Hematopoietic multipotent progenitor cell treated with erythropoietin and hydrocortisone succinate and interleukin-3 and kit ligand, for 15 days (in vitro differentiated cells): Measurements from ENCODE around the gene TTC17.
A peak's percentile ranks its signal among the peaks of the same experiment; 100 is the strongest.
"Not testable (repeated sequence)": the region's sequence is repeated elsewhere in the genome, so short reads cannot be mapped to it uniquely, and the experiment has no call there.

Source experiments
- DNase-seq: peaks from one replicate; pipeline ENCODE4 v3.0.0-alpha.2; 2015; ENCODE audit warnings: low spot score

The TTC17 gene

GRCh38 chr11:43358801-43359421 lies at the start of gene TTC17:
Gene TTC17, plus strand, starts transcription at chr11:43358920. Its CDS starts 35 bp downstream, at chr11:43358955.
- DNase-seq = peak; percentile 95

DNA sequence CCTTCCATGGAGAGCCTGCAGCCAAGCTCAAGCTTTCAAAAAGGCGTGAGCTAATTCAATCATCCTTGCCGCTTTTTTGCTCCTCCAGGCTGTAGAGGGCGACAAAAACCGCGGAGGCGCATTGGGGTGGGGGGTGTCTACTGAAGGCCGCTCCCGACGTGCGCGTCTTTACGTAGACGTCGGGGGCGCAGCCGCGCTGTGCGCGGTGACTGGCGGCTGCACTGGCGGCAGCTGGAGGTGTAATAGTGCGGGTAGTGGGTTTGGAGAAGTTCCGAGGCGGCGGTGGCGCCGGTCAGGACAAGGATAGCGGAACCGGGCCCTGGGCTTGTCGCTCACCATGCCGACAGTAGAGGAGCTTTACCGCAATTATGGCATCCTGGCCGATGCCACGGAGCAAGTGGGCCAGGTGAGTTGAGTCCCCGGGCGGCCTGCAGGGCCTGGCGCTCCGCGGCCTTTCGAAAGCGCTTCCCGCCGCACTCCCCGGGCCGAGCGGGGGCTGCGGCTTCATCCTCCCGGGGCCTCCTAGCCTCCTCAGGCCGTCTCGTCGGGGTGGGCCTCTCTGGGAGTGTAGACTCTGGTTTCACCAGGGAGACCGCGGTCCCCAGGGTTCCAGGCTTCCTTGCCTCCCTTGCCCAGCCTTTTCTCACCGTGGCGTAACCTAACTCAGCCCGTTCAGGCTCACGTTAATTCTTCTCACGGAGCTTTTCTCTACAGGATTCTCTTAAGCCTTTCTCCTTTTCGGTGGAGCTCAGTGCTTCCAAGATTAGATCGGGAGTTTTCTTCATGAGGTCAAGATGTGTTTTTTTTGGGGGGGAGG lies 46.7 kb upstream of the TTC17 start, which contains the start of gene API5:
Gene API5, plus strand, starts transcription at position 206 of the 817 bp plus-strand sequence. Its CDS starts 132 bp downstream, at position 338.
- peak; percentile 88 for DNase-seq

- DNase-seq = no peak
Observed at GRCh38 chr11:43315966-43316365, 42.8 kb upstream of the TTC17 start.

- no peak for DNase-seq
Observed at GRCh38 chr11:43316451-43316850, 42.3 kb upstream of the TTC17 start.

DNA sequence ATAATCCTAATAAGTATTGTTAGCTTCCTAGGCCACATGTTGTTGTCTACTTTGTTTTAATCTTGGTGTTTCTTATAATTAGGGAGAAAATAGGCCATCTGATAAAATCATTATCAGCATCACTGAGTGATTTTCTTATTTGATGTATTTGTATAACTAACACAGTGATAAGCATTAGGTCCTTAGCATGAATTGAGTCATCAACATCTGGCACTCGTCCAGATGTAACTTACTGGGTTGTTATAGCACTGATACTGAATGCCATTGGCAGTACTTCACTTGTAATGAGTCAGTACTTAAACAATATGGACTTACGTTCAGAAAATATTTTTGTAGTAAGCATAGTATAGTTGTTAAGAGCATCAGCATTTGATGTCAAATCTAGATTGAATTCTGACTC lies 30.7 kb upstream of the TTC17 start:
- DNase-seq = peak; percentile 86

GRCh38 chr11:43328482-43328881 lies 30.2 kb upstream of the TTC17 start:
- no peak for DNase-seq

DNA sequence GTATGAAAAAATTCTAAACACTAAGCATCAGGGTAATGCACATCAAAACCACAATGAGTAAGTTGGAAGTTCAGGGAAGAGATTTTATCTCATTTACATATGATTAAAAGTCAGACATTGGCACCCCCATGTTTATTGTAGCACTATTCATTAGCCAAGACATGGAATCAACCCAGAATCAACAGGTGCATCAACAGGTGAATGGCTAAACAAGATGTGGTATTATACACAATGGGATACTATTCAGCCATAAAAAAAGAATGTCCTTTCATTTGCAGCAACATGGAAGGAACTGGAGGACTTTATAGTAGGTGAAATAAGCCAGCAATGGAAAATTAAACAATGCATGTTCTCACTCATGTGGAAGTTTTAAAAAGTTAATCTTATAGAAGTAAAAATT lies 17.6 kb upstream of the TTC17 start:
- no peak for DNase-seq

GRCh38 chr11:43351426-43351825 lies 7.3 kb upstream of the TTC17 start:
- DNase-seq = not testable (repeated sequence)

GRCh38 chr11:43354311-43354710 lies 4.4 kb upstream of the TTC17 start:
- DNase-seq = no peak

DNA sequence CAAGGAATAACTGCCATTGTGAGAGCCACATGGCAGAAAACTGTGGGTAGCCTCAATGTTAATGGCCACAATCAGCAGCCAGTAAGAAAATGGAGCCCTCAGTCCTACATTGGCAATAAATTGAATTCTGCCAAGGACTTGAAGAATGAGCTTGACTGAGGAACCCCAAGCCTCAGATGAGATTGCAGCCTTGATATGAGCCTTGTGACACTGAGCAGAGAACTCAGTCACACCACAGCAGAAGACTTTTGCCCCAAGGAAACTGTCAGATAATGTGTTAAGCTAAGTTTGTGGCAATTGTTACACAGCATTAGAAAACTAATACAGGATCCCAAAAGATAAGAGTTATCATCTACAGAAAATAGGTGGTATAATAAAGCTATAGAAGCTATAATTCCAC lies 2.4 kb upstream of the TTC17 start:
- DNase-seq = no peak

GRCh38 chr11:43358279-43358800 lies 380 bp upstream of the TTC17 start:
- DNase-seq = no peak

- DNase-seq = peak; percentile 36
Observed at GRCh38 chr11:43359422-43359818, 700 bp downstream of the TTC17 start.

DNA sequence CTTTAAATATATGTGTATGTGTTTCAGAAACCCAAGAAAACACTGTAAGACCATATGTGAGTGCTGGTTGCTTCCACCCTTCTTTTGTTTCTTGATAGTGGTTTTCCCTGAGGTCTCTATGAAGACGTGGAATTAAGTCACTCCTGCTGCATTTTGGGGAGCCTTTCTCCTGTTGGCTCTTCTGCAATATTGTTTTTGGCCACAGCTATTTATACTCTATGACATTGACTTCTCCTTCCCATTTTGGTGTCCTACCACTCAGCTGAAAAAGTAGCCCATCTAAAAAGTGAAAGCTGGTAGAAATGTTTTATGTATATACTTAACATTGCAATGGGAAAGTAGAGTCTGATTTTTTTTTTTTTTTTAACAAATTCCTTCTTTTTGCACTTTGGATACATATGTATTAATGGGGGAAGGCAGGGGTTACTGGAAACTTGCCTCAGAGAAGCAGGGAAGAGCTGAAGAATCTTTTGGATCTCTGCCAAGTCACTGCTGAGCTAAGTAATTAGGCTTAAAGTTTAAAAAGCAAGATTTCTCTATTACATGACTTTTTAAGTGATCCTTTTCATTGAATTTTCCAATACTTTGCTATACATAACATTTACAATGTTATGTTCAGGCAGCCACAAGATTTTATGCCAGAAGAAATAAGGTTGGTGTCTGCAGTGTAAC lies 1.8 kb downstream of the TTC17 start:
- peak; percentile 69 for DNase-seq

GRCh38 chr11:43366677-43367076 lies 8.0 kb downstream of the TTC17 start:
- DNase-seq = peak; percentile 77

DNA sequence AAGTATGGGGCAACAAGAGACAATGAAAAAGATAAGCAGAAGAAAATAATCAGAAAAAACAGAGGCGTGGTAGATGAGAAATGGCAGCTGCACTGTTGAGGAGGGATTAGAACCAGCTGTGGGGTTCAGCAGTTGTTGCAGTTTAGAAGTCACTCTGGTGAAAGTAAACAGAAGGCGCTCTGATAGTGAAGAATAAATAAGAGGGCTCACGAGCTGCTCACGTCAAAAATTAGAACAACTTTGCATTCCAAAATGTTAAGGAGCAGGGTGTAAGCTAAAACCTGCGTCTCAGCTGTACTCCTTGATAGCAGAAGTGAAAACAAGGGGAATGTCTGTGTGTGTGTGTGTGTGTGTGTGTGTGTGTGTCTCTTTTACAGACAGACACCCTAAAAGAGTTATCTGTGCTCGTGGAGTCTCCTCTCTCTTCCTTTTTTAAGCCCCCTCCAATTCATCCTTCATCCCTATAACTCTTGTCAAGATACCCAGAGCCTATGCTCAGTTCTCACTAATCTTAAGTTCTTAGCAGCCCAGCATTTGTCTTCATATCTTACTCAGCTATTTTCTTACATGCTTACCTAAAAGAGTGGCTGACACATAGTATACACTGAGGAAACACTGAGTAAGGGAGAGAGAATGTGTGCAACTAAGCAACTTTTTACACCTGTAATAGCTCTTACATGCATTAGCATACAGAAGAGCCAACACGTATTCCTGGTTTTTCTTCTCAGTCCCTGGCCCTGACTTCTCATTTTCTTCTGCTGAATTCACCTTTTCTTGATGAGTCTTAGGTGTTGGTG lies 8.9 kb downstream of the TTC17 start:
- DNase-seq = peak; percentile 24

DNA sequence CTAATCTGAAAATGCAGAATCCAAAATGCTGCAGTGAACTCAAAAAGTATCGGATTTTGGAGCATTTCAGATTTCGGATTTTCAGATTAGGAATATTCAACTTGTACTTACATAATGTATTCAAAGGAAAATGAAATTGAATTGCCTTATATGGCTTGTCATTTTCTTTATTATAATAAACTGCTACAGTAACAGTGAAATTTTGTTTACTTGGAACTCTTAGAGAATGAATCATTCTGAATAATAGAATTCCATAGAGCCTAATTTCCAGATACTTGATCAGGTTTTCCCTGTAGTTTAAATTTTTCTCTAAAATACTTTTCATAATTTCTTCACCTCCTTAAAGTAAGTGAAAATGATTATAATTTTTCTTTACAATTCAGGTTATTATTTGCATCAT lies 17.3 kb downstream of the TTC17 start:
- no peak for DNase-seq

GRCh38 chr11:43376594-43376993 lies 17.9 kb downstream of the TTC17 start:
- DNase-seq = no peak

DNA sequence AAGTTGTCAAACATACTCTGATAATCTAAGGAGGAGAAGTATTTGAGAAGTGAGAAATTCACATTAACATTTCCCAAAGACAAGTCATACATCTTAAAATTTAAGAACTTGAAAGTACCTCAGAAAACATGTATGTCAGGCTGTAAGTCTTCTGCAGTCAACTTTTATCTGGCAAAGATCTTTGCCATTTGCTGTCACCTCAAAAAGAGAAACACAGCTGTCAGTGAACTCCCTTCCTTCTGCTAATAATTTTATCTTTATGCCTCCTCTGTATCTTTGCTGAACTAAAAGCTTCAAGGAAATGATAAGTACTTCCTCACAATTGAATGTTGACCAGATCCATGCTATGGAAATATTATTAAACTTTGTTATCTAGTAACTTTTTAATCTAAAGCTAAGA lies 18.7 kb downstream of the TTC17 start:
- no peak for DNase-seq

- DNase-seq = no peak
Observed at GRCh38 chr11:43378897-43379296, 20.2 kb downstream of the TTC17 start.

- DNase-seq = no peak
Observed at GRCh38 chr11:43381802-43382201, 23.1 kb downstream of the TTC17 start.

GRCh38 chr11:43382614-43383013 lies 23.9 kb downstream of the TTC17 start:
- no peak for DNase-seq

GRCh38 chr11:43384393-43384792 lies 25.7 kb downstream of the TTC17 start:
- no peak for DNase-seq
